K562 (cell line): ENCODE results near the gene RGS7. TPM values are rescaled to one million over a fixed set of nuclear protein-coding genes. Genes with fewer than 3 reads are reported as not detected.

ENCODE experiments used
- ATAC-seq: fragments of 200-7000 bp; cut with Tn5 transposase; 3 replicates; pipeline ENCODE4 v1.9.1; 2020; ENCODE audit warnings: moderate library complexity
- BruUV-seq: library from RNA; stranded (reverse); fragments of 400-500 nt; replicated peaks from 2 replicates; lab custom pipeline; 2021; lab: Mats Ljungman, UMichigan
- CTCF ChIA-PET: fragments of 300-600 bp; formaldehyde crosslinking; extraction: SDS; loops from one replicate; lab custom pipeline; 2021; ENCODE audit warnings: low intra/inter-chr PET ratio; lab: Yijun Ruan, JAX
- POLR2A ChIA-PET: fragments of 300-600, 350-650 bp; sonication (Branson Sonifier 250); formaldehyde crosslinking; extraction: SDS; loops from one replicate; lab custom pipeline; 2021; ENCODE audit warnings: antibody characterized with exemption, inconsistent platforms; lab: Yijun Ruan, JAX
- DNase-seq, 4 experiments: peaks; one replicate each; pipeline versions ENCODE4 v3.0.0 to v3.0.0-alpha.2; 2011 to 2018; ENCODE audit warnings: low spot score in 3 of 4, mixed read lengths in 3 of 4; ENCODE audit errors: extremely low read depth in 1 of 4
- FAIRE-seq: peaks from 2 replicates; lab custom pipeline; 2011; peaks lifted over from hg19 to GRCh38; lab: Jason Lieb, UNC
- H2AFZ ChIP-seq: 2 replicates; pipeline ENCODE4 v1.6.0; 2011; ENCODE audit warnings: low read depth, low read length, control low read depth, inconsistent platforms
- H3K27ac ChIP-seq: fragments of 200-600 bp; 3 replicates; pipeline ENCODE4 v1.8.0; 2011; ENCODE audit warnings: low read depth, mild to moderate bottlenecking, control low read depth, inconsistent platforms, low read length, moderate library complexity, mixed read lengths; ENCODE audit errors: extremely low read depth
- H3K27me3 ChIP-seq, 2 experiments: fragments of 300-600 bp in 1 of 2; 2 replicates in 1 of 2; 3 replicates in 1 of 2; pipeline versions ENCODE4 v1.6.0 to v1.8.0; 2011; ENCODE audit warnings: inconsistent platforms in 2 of 2, low read length in 2 of 2, mild to moderate bottlenecking in 1 of 2, mixed read lengths in 1 of 2, moderate library complexity in 1 of 2; ENCODE audit not compliant: control insufficient read depth in 2 of 2, insufficient read depth in 2 of 2
- H3K36me3 ChIP-seq: fragments of 300-600 bp; 3 replicates; pipeline ENCODE4 v1.8.0; 2011; ENCODE audit warnings: mild to moderate bottlenecking, low read length, inconsistent platforms; ENCODE audit not compliant: control insufficient read depth, insufficient read depth
- H3K4me1 ChIP-seq, 2 experiments: fragments of 200-600 bp in 1 of 2; replicated peaks in 1 of 2; 2 replicates in 1 of 2; 3 replicates in 1 of 2; pipeline versions ENCODE4 v1.5.1 to v1.8.0; 2011; ENCODE audit warnings: inconsistent platforms in 2 of 2, low read length in 2 of 2, mild to moderate bottlenecking in 1 of 2, mixed read lengths in 1 of 2, moderate library complexity in 1 of 2; ENCODE audit not compliant: control insufficient read depth in 2 of 2, insufficient read depth in 2 of 2
- H3K4me2 ChIP-seq: 2 replicates; pipeline ENCODE4 v1.6.1; 2011; ENCODE audit warnings: low read length, control low read depth, inconsistent platforms, mixed read lengths; ENCODE audit not compliant: insufficient read depth
- H3K4me3 ChIP-seq: fragments of 200-600 bp; sonication (generic), shearing (Covaris generic); 2 replicates; pipeline ENCODE4 v1.5.1; 2016; ENCODE audit warnings: control low read depth, inconsistent platforms
- H3K79me2 ChIP-seq: fragments of 200-600 bp; 3 replicates; pipeline ENCODE4 v1.8.0; 2011; ENCODE audit warnings: low read length, inconsistent platforms; ENCODE audit not compliant: control insufficient read depth, insufficient read depth
- H3K9ac ChIP-seq, 2 experiments: 2 replicates each; pipeline versions ENCODE4 v1.6.0 to v1.6.1; 2011; ENCODE audit warnings: low read depth in 2 of 2, low read length in 2 of 2, control low read depth in 1 of 2, inconsistent platforms in 1 of 2, mild to moderate bottlenecking in 1 of 2, mixed read lengths in 1 of 2; ENCODE audit not compliant: insufficient read depth in 1 of 2
- H3K9me1 ChIP-seq: one replicate; pipeline ENCODE4 v1.6.0; 2011; ENCODE audit warnings: inconsistent platforms, mild to moderate bottlenecking, low read length, moderate library complexity; ENCODE audit not compliant: control insufficient read depth, insufficient read depth
- H3K9me3 ChIP-seq: replicated peaks from 2 replicates; pipeline ENCODE4 v1.5.1; 2011; ENCODE audit warnings: low read depth, low read length, inconsistent platforms; ENCODE audit not compliant: control insufficient read depth, insufficient read depth
- H4K20me1 ChIP-seq: replicated peaks from 2 replicates; pipeline ENCODE4 v1.6.1; 2011; ENCODE audit warnings: low read length, inconsistent platforms, mixed read lengths; ENCODE audit not compliant: control insufficient read depth, insufficient read depth
- HCFC1 ChIP-seq: IDR thresholded peaks from 2 replicates; pipeline ENCODE4 v1.6.1; 2012; ENCODE audit warnings: low read depth, low read length, improper control_type of control experiment
- POLR2H ChIP-seq: IDR thresholded peaks from 2 replicates; pipeline ENCODE4 v1.6.1; 2016; ENCODE audit warnings: missing genetic modification characterization, low read depth, mild to moderate bottlenecking, control low read depth, missing compliant biosample characterization, moderate library complexity
- SAP30 ChIP-seq: fragments of 200-600 bp; sonication (generic); IDR thresholded peaks from 2 replicates; pipeline ENCODE4 v1.6.1; 2012; ENCODE audit warnings: borderline replicate concordance, low read depth, mild to moderate bottlenecking, moderate library complexity, low read length, control low read depth, inconsistent platforms; ENCODE audit not compliant: insufficient read depth, poor library complexity, severe bottlenecking
- SRSF1 ChIP-seq: fragments of 200-400 bp; formaldehyde crosslinking; IDR thresholded peaks from 2 replicates; pipeline ENCODE4 v1.6.1; 2017; ENCODE audit warnings: mild to moderate bottlenecking, low read depth, low read length, moderate library complexity
- TRIM28 ChIP-seq: fragments of 450-650 bp; IDR thresholded peaks from 2 replicates; pipeline ENCODE4 v1.6.1; 2017
- ZNF280B ChIP-seq: fragments of 250-450 bp; sonication (Bioruptor Pico); IDR thresholded peaks from 2 replicates; pipeline ENCODE4 v1.5.1; 2021; ENCODE audit warnings: mild to moderate bottlenecking
- ZNF3 ChIP-seq: fragments of 250-450 bp; sonication (Bioruptor Pico); IDR thresholded peaks from 2 replicates; pipeline ENCODE4 v1.5.0; 2021; ENCODE audit warnings: mild to moderate bottlenecking, moderate library complexity
- ZNF398 ChIP-seq: fragments of 250-450 bp; sonication (Bioruptor Pico); IDR thresholded peaks from 2 replicates; pipeline ENCODE4 v1.8.0; 2021; ENCODE audit warnings: moderate library complexity, mild to moderate bottlenecking, inconsistent platforms
- ZNF586 ChIP-seq: fragments of 450-650 bp; formaldehyde crosslinking; conservative IDR thresholded peaks from 2 replicates; pipeline ENCODE4 v1.4.0; 2020; ENCODE audit warnings: mild to moderate bottlenecking, moderate library complexity
- WGBS: fragments of 100-300 bp; shearing (Covaris generic); methylation state at CpG from one replicate; pipeline ENCODE4 v1.1.6; 2016; ENCODE audit warnings: low coverage, mixed read lengths; ENCODE audit not compliant: insufficient coverage; ENCODE audit errors: missing lambda C conversion rate; 5-methylcytosine and 5-hydroxymethylcytosine counted together
- in situ Hi-C: fragments of 300-500 bp; cut with MboI; formaldehyde crosslinking; loops from 4 replicates; pipeline ENCODE4 v1.15.0; 2018; ENCODE audit warnings: inconsistent platforms, mixed read lengths
- intact Hi-C: fragments of 100-400 bp; cut with micrococcal nuclease; formaldehyde crosslinking; loops from 2 replicates; pipeline ENCODE4 v1.14.2; 2022
- polyA plus RNA-seq, 8 experiments: library from polyadenylated mRNA; depleted of rRNA in 4 of 8; stranded (reverse) in 5 of 8; unstranded in 3 of 8; fragments of >200 nt; fragmentation: Nextera tagmentation in 2 of 8; fragmentation: Illumina TruSeq in 1 of 8; extraction: Ambion mirVana in 2 of 8; extraction: Trizol in 1 of 8; gene quantifications; 2 replicates each; pipeline versions ENCODE4 v1.2.1 to v1.2.3, GENCODE V29; 2011 to 2014; ENCODE audit warnings: inconsistent platforms in 1 of 8, missing spikeins in 1 of 8
- total RNA-seq, 7 experiments: library from RNA; depleted of rRNA in 6 of 7; stranded (reverse); fragments of >200 nt in 6 of 7; fragmentation: Illumina TruSeq in 2 of 7; extraction: Trizol in 2 of 7; gene quantifications; 2 replicates each; pipeline versions ENCODE4 v1.2.1 to v1.2.3, GENCODE V29; 2011 to 2021; ENCODE audit warnings: low replicate concordance in 1 of 7

The RGS7 gene
- total and polyA plus RNA-seq, 9 of the 15 experiments (the other 6 are each of a cell fraction or from before 2014, with no cell fraction given): not detected

- Histone ChIP-seq H3K9ac (no peak overlapping the region), H3K4me3 (no peak overlapping the region), H3K36me3 (no peaks in the 10 kb centered on the region), H3K27me3 (no peaks in the 10 kb centered on the region), H3K9me3 (no peaks in the 10 kb centered on the region; the same call in 1 of the 2 replicates), H3K4me2 (no peak overlapping the region), H3K9me1 (no peaks in the 10 kb centered on the region), H3K4me1 (no peaks in the 10 kb centered on the region), H3K79me2 (no peaks in the 10 kb centered on the region), H4K20me1 (no peaks in the 10 kb centered on the region), H3K27ac (no peak overlapping the region), H2AFZ (no peak overlapping the region)
- CTCF ChIA-PET: no interaction called here
- TF ChIP-seq TRIM28 (no peak), HCFC1 (no peak), ZNF3 (CRISPR knock-in tag) (no peak), POLR2H (no peak), ZNF398 (CRISPR knock-in tag) (no peak), SRSF1 (no peak), ZNF280B (no peak), SAP30 (no peak), ZNF586 (no peak)
- ATAC-seq: no peak
- no peak for DNase-seq
- BruUV-seq: no TSS peak
- intact Hi-C loops: no loop called here
- FAIRE-seq: no peak
- in situ Hi-C loops: no loop called here
- WGBS: 0% methylated on average over 4 of the region's 4 CpGs
- POLR2A ChIA-PET: no interaction called here
Measured at GRCh38 chr1:241366196-241366595, 9.2 kb upstream of the RGS7 start.
